GM23338 (cell line): Measurements from ENCODE around the gene ZBTB7C. TPM values are rescaled to one million over a fixed set of nuclear protein-coding genes. Genes with fewer than 3 reads are reported as not detected.

Experiments used
- ATAC-seq: fragments of 200-7000 bp; cut with Tn5 transposase; 3 replicates; pipeline ENCODE4 v1.9.1; 2020
- DNase-seq: peaks from one replicate; pipeline ENCODE4 v3.0.0-alpha.2; 2015; ENCODE audit warnings: low spot score
- H2AFZ ChIP-seq: fragments of 200-600 bp; sonication (generic); 2 replicates; pipeline ENCODE4 v1.8.0; 2016; ENCODE audit warnings: antibody characterized with exemption, mild to moderate bottlenecking, moderate library complexity
- H3F3A ChIP-seq: fragments of 200-600 bp; sonication (generic); replicated peaks from 2 replicates; pipeline ENCODE4 v1.8.0; 2017; ENCODE audit warnings: antibody characterized with exemption, mixed run types, low read depth
- H3K27ac ChIP-seq: fragments of 200-600 bp; sonication (generic); 2 replicates; pipeline ENCODE4 v1.6.1; 2016; ENCODE audit warnings: low read depth
- H3K27me3 ChIP-seq: fragments of 200-600 bp; sonication (generic); 2 replicates; pipeline ENCODE4 v1.8.0; 2016; ENCODE audit warnings: mild to moderate bottlenecking, mixed run types, moderate library complexity; ENCODE audit not compliant: insufficient read depth
- H3K36me3 ChIP-seq: fragments of 200-600 bp; sonication (generic); 2 replicates; pipeline ENCODE4 v1.8.0; 2016; ENCODE audit warnings: mild to moderate bottlenecking; ENCODE audit not compliant: insufficient read depth
- H3K4me1 ChIP-seq: fragments of 200-600 bp; sonication (generic); 2 replicates; pipeline ENCODE4 v1.8.0; 2016; ENCODE audit warnings: mild to moderate bottlenecking, moderate library complexity; ENCODE audit not compliant: insufficient read depth
- H3K4me2 ChIP-seq: fragments of 200-600 bp; sonication (generic); 2 replicates; pipeline ENCODE4 v1.7.1; 2017; ENCODE audit warnings: mixed run types
- H3K4me3 ChIP-seq: fragments of 200-600 bp; sonication (generic); 2 replicates; pipeline ENCODE4 v1.6.1; 2016; ENCODE audit warnings: mixed run types
- H3K79me2 ChIP-seq: fragments of 200-600 bp; sonication (generic); replicated peaks from 2 replicates; pipeline ENCODE4 v1.8.0; 2017; ENCODE audit warnings: mild to moderate bottlenecking; ENCODE audit not compliant: insufficient read depth
- H3K9me2 ChIP-seq: fragments of 200-600 bp; sonication (generic); 2 replicates; pipeline ENCODE4 v1.8.0; 2017; ENCODE audit not compliant: insufficient read depth
- H4K20me1 ChIP-seq: fragments of 200-600 bp; sonication (generic); replicated peaks from 2 replicates; pipeline ENCODE4 v1.8.0; 2017; ENCODE audit warnings: mild to moderate bottlenecking; ENCODE audit not compliant: insufficient read depth
- H3K27ac Mint-ChIP-seq: 2 replicates; pipeline ENCODE4 v1.8.0; 2020; ENCODE audit warnings: inconsistent platforms, mild to moderate bottlenecking, moderate library complexity, mixed read lengths
- H3K27me3 Mint-ChIP-seq: 3 replicates; pipeline ENCODE4 v1.8.0; 2022; ENCODE audit warnings: low read depth, mild to moderate bottlenecking, moderate library complexity, mixed read lengths, inconsistent platforms; ENCODE audit not compliant: insufficient read depth, poor library complexity
- H3K36me3 Mint-ChIP-seq: 3 replicates; pipeline ENCODE4 v1.8.0; 2021; ENCODE audit warnings: low read depth, mild to moderate bottlenecking, inconsistent platforms, moderate library complexity, mixed read lengths
- H3K4me1 Mint-ChIP-seq: 3 replicates; pipeline ENCODE4 v1.8.0; 2020; ENCODE audit warnings: mild to moderate bottlenecking, inconsistent platforms, mixed read lengths
- H3K4me3 Mint-ChIP-seq: 3 replicates; pipeline ENCODE4 v1.8.0; 2021; ENCODE audit warnings: moderate library complexity, mild to moderate bottlenecking, inconsistent platforms, mixed read lengths
- H3K9me3 Mint-ChIP-seq: 3 replicates; pipeline ENCODE4 v1.8.0; 2020; ENCODE audit warnings: moderate library complexity, mild to moderate bottlenecking, inconsistent platforms, mixed read lengths
- CREB1 ChIP-seq: fragments of 250-450 bp; sonication (Bioruptor Pico); IDR thresholded peaks from 2 replicates; pipeline ENCODE4 v1.5.0; 2020; ENCODE audit warnings: low read depth, mild to moderate bottlenecking, moderate library complexity
- CTCF ChIP-seq, 2 experiments: fragments of 200-600 bp in 1 of 2; sonication (generic) in 1 of 2; conservative IDR thresholded peaks; 2 replicates each; pipeline versions ENCODE4 v1.5.1 to v1.6.1; 2016 to 2017; ENCODE audit warnings: antibody characterized with exemption in 2 of 2, low read depth in 2 of 2, mild to moderate bottlenecking in 2 of 2, moderate library complexity in 1 of 2
- ETS1 ChIP-seq: IDR thresholded peaks from 2 replicates; pipeline ENCODE4 v1.6.1; 2016; ENCODE audit warnings: antibody characterized with exemption
- EZH2phosphoT487 ChIP-seq: fragments of 200-600 bp; sonication (generic); IDR thresholded peaks from one replicate; pipeline ENCODE4 v1.8.1; 2018; ENCODE audit warnings: antibody characterized with exemption; ENCODE audit not compliant: unreplicated experiment
- STAT1 ChIP-seq: IDR thresholded peaks from one replicate; pipeline ENCODE4 v1.6.1; 2016; ENCODE audit warnings: antibody characterized with exemption; ENCODE audit not compliant: unreplicated experiment
- ZNF331 ChIP-seq: fragments of 250-450 bp; sonication (Bioruptor Pico); IDR thresholded peaks from 2 replicates; pipeline ENCODE4 v1.5.0; 2020; ENCODE audit warnings: low read depth, mild to moderate bottlenecking, moderate library complexity
- ZNF462 ChIP-seq: fragments of 250-450 bp; sonication (Bioruptor Pico); IDR thresholded peaks from 2 replicates; pipeline ENCODE4 v1.5.0; 2020; ENCODE audit warnings: mild to moderate bottlenecking, moderate library complexity
- polyA plus RNA-seq: library from polyadenylated mRNA; unstranded; fragments of >200 nt; fragmentation: Nextera tagmentation; extraction: Ambion mirVana; gene quantifications from 2 replicates; pipeline ENCODE4 v1.2.1, GENCODE V29; 2016
- total RNA-seq: library from RNA; depleted of rRNA; stranded (reverse); fragments of >200 nt; shearing (Covaris generic); gene quantifications from 2 replicates; pipeline ENCODE4 v1.2.3, GENCODE V29; 2014

ZBTB7C gene
- total and polyA plus RNA-seq, 2 experiments from 2014 or later: 0.03 to 0.14 TPM

GRCh38 chr18:48217258-48218250, 191.6 kb downstream of the ZBTB7C start:
- Mint-ChIP-seq H3K27ac (peak overlapping the region; percentile 38; the same call in 1 of the 2 replicates), H3K9me3 (peaks cover 15% of the 10 kb centered on the region), H3K4me1 (peaks cover 11% of the 10 kb centered on the region; the same call in 2 of the 3 replicates), H3K36me3 (peaks cover 10% of the 10 kb centered on the region), H3K27me3 (peaks cover 8% of the 10 kb centered on the region), H3K4me3 (no peak overlapping the region)
- DNase-seq (no peak), ATAC-seq (no peak)
- Histone ChIP-seq H3K27me3 (no peaks in the 10 kb centered on the region), H3K79me2 (no peaks in the 10 kb centered on the region), H3F3A (no peaks in the 10 kb centered on the region), H3K9me2 (no peaks in the 10 kb centered on the region), H3K4me1 (no peaks in the 10 kb centered on the region), H3K4me2 (no peak overlapping the region), H3K4me3 (no peak overlapping the region), H3K36me3 (no peaks in the 10 kb centered on the region), H3K27ac (no peak overlapping the region), H4K20me1 (no peaks in the 10 kb centered on the region), H2AFZ (no peak overlapping the region)
- TF ChIP-seq ETS1 (no peak), CREB1 (CRISPR knock-in tag) (no peak), CTCF (conservative IDR thresholded peaks at IDR 0.05; ENCODE audit: low read depth in 2 of 2) (no peak), STAT1 (no peak), ZNF331 (CRISPR knock-in tag) (no peak), ZNF462 (no peak), EZH2phosphoT487 (no peak)
